ENCODE results near the gene PAK6.

Gene PAK6

GRCh38 chr15:40293006-40293405 lies 54.1 kb downstream of the PAK6 start:
- Histone ChIP-seq H3F3A (ENCODE audit: low read depth) (no peaks in the 10 kb centered on the region), H2AFZ (ENCODE audit: low read length) (no peak overlapping the region), H3K9me2 (replicated peaks; ENCODE audit: low read depth, low read length) (no peaks in the 10 kb centered on the region), H3K4me2 (ENCODE audit: low read depth, low read length, poor library complexity, severe bottlenecking) (no peak overlapping the region), H3K79me2 (ENCODE audit: insufficient read depth, low read length) (no peaks in the 10 kb centered on the region), H3K27me3 (ENCODE audit: insufficient read depth, low read length, poor library complexity, severe bottlenecking) (no peaks in the 10 kb centered on the region), H3K36me3 (ENCODE audit: insufficient read depth, low read length) (no peaks in the 10 kb centered on the region; the same call in 1 of the 2 replicates), H3K9ac (ENCODE audit: low read depth, low read length, poor library complexity, severe bottlenecking) (no peak overlapping the region), H3K4me3 (ENCODE audit: low read length, poor library complexity, severe bottlenecking) (no peak overlapping the region), H3K9me3 (ENCODE audit: insufficient read depth, low read depth, low read length) (no peaks in the 10 kb centered on the region), H3K4me1 (ENCODE audit: insufficient read depth, low read length, poor library complexity, severe bottlenecking) (peaks cover 4% of the 10 kb centered on the region), H4K20me1 (ENCODE audit: insufficient read depth, low read length, poor library complexity, severe bottlenecking) (no peaks in the 10 kb centered on the region)
- TF ChIP-seq EZH2phosphoT487 (IDR thresholded peaks at IDR 0.05; ENCODE audit: borderline replicate concordance) (no peak), CTCF (conservative IDR thresholded peaks at IDR 0.05; ENCODE audit: low read length) (no peak)

GRCh38 chr15:40293905-40294895 lies 55.3 kb downstream of the PAK6 start:
- peaks cover 6% of the 10 kb centered on the region; the same call in 1 of the 2 replicates for H3K36me3 ChIP-seq (ENCODE audit: insufficient read depth, low read length)
- no peak overlapping the region for H3K4me2 ChIP-seq (ENCODE audit: low read depth, low read length, poor library complexity, severe bottlenecking)
- no peaks in the 10 kb centered on the region for H3K9me2 ChIP-seq (replicated peaks; ENCODE audit: low read depth, low read length)
- H2AFZ ChIP-seq (ENCODE audit: low read length), result no peak overlapping the region
- H3K27me3 ChIP-seq (ENCODE audit: insufficient read depth, low read length, poor library complexity, severe bottlenecking), result no peaks in the 10 kb centered on the region
- H3K4me1 ChIP-seq (ENCODE audit: insufficient read depth, low read length, poor library complexity, severe bottlenecking), result peaks cover 4% of the 10 kb centered on the region
- TF ChIP-seq EZH2phosphoT487 (IDR thresholded peaks at IDR 0.05; ENCODE audit: borderline replicate concordance) (no peak), CTCF (conservative IDR thresholded peaks at IDR 0.05; ENCODE audit: low read length) (no peak)
- H3K4me3 ChIP-seq (ENCODE audit: low read length, poor library complexity, severe bottlenecking), result no peak overlapping the region
- no peaks in the 10 kb centered on the region for H3F3A ChIP-seq (ENCODE audit: low read depth)
- H4K20me1 ChIP-seq (ENCODE audit: insufficient read depth, low read length, poor library complexity, severe bottlenecking), result no peaks in the 10 kb centered on the region
- no peaks in the 10 kb centered on the region for H3K9me3 ChIP-seq (ENCODE audit: insufficient read depth, low read depth, low read length)
- no peak overlapping the region for H3K9ac ChIP-seq (ENCODE audit: low read depth, low read length, poor library complexity, severe bottlenecking)
- no peaks in the 10 kb centered on the region for H3K79me2 ChIP-seq (ENCODE audit: insufficient read depth, low read length)

- peaks cover 8% of the 10 kb centered on the region; the same call in 1 of the 2 replicates for H3K36me3 ChIP-seq (ENCODE audit: insufficient read depth, low read length)
- no peaks in the 10 kb centered on the region for H3K79me2 ChIP-seq (ENCODE audit: insufficient read depth, low read length)
- H3K4me2 ChIP-seq (ENCODE audit: low read depth, low read length, poor library complexity, severe bottlenecking), result no peak overlapping the region
- no peaks in the 10 kb centered on the region for H3K9me2 ChIP-seq (replicated peaks; ENCODE audit: low read depth, low read length)
- H3K4me3 ChIP-seq (ENCODE audit: low read length, poor library complexity, severe bottlenecking), result no peak overlapping the region
- H3K27me3 ChIP-seq (ENCODE audit: insufficient read depth, low read length, poor library complexity, severe bottlenecking), result no peaks in the 10 kb centered on the region
- H3K4me1 ChIP-seq (ENCODE audit: insufficient read depth, low read length, poor library complexity, severe bottlenecking), result peaks cover 4% of the 10 kb centered on the region
- H2AFZ ChIP-seq (ENCODE audit: low read length), result no peak overlapping the region
- TF ChIP-seq CTCF (conservative IDR thresholded peaks at IDR 0.05; ENCODE audit: low read length), result no peak
- no peak for TF ChIP-seq EZH2phosphoT487 (IDR thresholded peaks at IDR 0.05; ENCODE audit: borderline replicate concordance)
- H4K20me1 ChIP-seq (ENCODE audit: insufficient read depth, low read length, poor library complexity, severe bottlenecking), result no peaks in the 10 kb centered on the region
- no peaks in the 10 kb centered on the region for H3F3A ChIP-seq (ENCODE audit: low read depth)
- H3K9ac ChIP-seq (ENCODE audit: low read depth, low read length, poor library complexity, severe bottlenecking), result no peak overlapping the region
- H3K9me3 ChIP-seq (ENCODE audit: insufficient read depth, low read depth, low read length), result peaks cover 2% of the 10 kb centered on the region; the same call in 1 of the 2 replicates
These were observed 56.4 kb downstream of the PAK6 start for GRCh38 chr15:40295297-40295696.

Measured in Loucy (cell line).